Activated T-helper 1 cell treated with anti-CD3 and anti-CD28 coated beads, Interleukin-2, amount 50 U/mL, for 16 hours (primary cell): Measurements from ENCODE around the gene MRAS.

Experiments
- DNase-seq, 2 donors: peaks; one replicate each; pipeline ENCODE4 v3.0.0-alpha.2; 2020; ENCODE audit warnings: low read depth in 1 of 2, low spot score in 1 of 2

MRAS gene

GRCh38 chr3:138384976-138385375, 36.6 kb downstream of the MRAS start:
- DNase-seq: no peak

- DNase-seq: no peak
Measured at GRCh38 chr3:138389144-138389601, 40.8 kb downstream of the MRAS start.

- DNase-seq: no peak
Measured at GRCh38 chr3:138389841-138390581, 41.6 kb downstream of the MRAS start.

GRCh38 chr3:138390582-138390932, 42.2 kb downstream of the MRAS start:
- no peak for DNase-seq

- no peak for DNase-seq
Measured at GRCh38 chr3:138394156-138394555, 45.8 kb downstream of the MRAS start.

- DNase-seq: no peak
Measured at GRCh38 chr3:138394686-138395085, 46.3 kb downstream of the MRAS start.

- no peak for DNase-seq
Measured at GRCh38 chr3:138395865-138396751, 47.7 kb downstream of the MRAS start.

GRCh38 chr3:138396752-138397410, 48.5 kb downstream of the MRAS start:
- DNase-seq: no peak

- no peak for DNase-seq
Measured at GRCh38 chr3:138397983-138398382, 49.6 kb downstream of the MRAS start.

- no peak for DNase-seq
Measured at GRCh38 chr3:138398791-138399575, 50.6 kb downstream of the MRAS start.

GRCh38 chr3:138399766-138400165, 51.4 kb downstream of the MRAS start:
- no peak for DNase-seq

GRCh38 chr3:138400651-138401070, 52.3 kb downstream of the MRAS start:
- no peak for DNase-seq

GRCh38 chr3:138401834-138402233, 53.5 kb downstream of the MRAS start:
- no peak for DNase-seq

GRCh38 chr3:138404121-138404520, 55.7 kb downstream of the MRAS start:
- no peak for DNase-seq

GRCh38 chr3:138405001-138405400, 56.6 kb downstream of the MRAS start:
- no peak for DNase-seq

- DNase-seq: no peak
Measured at GRCh38 chr3:138405486-138405885, 57.1 kb downstream of the MRAS start.

GRCh38 chr3:138406606-138407005, 58.2 kb downstream of the MRAS start:
- no peak for DNase-seq

- DNase-seq: no peak
Measured at GRCh38 chr3:138407236-138407907, 59.0 kb downstream of the MRAS start.

- DNase-seq: no peak
Measured at GRCh38 chr3:138408751-138409570, 60.6 kb downstream of the MRAS start.
